IMR-90 (cell line): ENCODE measurements around the gene GDF10. TPM values are rescaled to one million over a fixed set of nuclear protein-coding genes. Genes with fewer than 3 reads are reported as not detected.

Source experiments
- ATAC-seq: fragments of 200-7000 bp; cut with Tn5 transposase; 2 replicates; pipeline ENCODE4 v1.9.1; 2020; ENCODE audit warnings: low read depth, mild to moderate bottlenecking, moderate library complexity
- Bru-seq: library from RNA; stranded (reverse); fragments of 400-500 nt; gene quantifications from one replicate; lab custom pipeline; 2021; lab: Mats Ljungman, UMichigan
- BruChase-seq, 2 experiments: library from RNA; stranded (reverse); fragments of 400-500 nt; gene quantifications; one replicate each; lab custom pipeline; 2021; lab: Mats Ljungman, UMichigan
- BruUV-seq: library from RNA; stranded (reverse); fragments of 400-500 nt; replicated peaks from 2 replicates; lab custom pipeline; 2021; lab: Mats Ljungman, UMichigan
- CTCF ChIA-PET: fragments of 300-600 bp; formaldehyde crosslinking; extraction: SDS; loops from one replicate; lab custom pipeline; 2021; ENCODE audit warnings: antibody characterized with exemption; lab: Yijun Ruan, JAX
- POLR2A ChIA-PET: fragments of 300-600 bp; sonication (Branson Sonifier 250); formaldehyde crosslinking; loops from one replicate; lab custom pipeline; 2022; ENCODE audit warnings: antibody characterized with exemption; ENCODE audit not compliant: unreplicated experiment; lab: Charles Lee
- DNase-seq: peaks from one replicate; pipeline ENCODE4 v3.0.0; 2013
- H2AFZ ChIP-seq: replicated peaks from 2 replicates; pipeline ENCODE3; 2013; ENCODE audit warnings: low read length, mild to moderate bottlenecking; ENCODE audit not compliant: poor library complexity
- H2AK5ac ChIP-seq: 2 replicates; pipeline ENCODE4 v1.6.1; 2013; ENCODE audit warnings: low read depth, low read length, inconsistent platforms
- H2AK9ac ChIP-seq: replicated peaks from 2 replicates; pipeline ENCODE3; 2013; ENCODE audit warnings: mild to moderate bottlenecking, low read depth, low read length, moderate library complexity; ENCODE audit not compliant: poor library complexity
- H2BK120ac ChIP-seq: 2 replicates; pipeline ENCODE4 v1.6.1; 2013; ENCODE audit warnings: low read depth, low read length, inconsistent platforms
- H2BK15ac ChIP-seq: 3 replicates; pipeline ENCODE4 v1.6.1; 2013; ENCODE audit warnings: low read depth, low read length, inconsistent platforms
- H2BK20ac ChIP-seq: 2 replicates; pipeline ENCODE4 v1.6.1; 2013; ENCODE audit warnings: low read depth, mild to moderate bottlenecking, inconsistent platforms, low read length, moderate library complexity
- H2BK5ac ChIP-seq: 2 replicates; pipeline ENCODE4 v1.6.1; 2013; ENCODE audit warnings: mild to moderate bottlenecking, low read depth, low read length, inconsistent platforms; ENCODE audit not compliant: poor library complexity, severe bottlenecking
- H3K14ac ChIP-seq: replicated peaks from 2 replicates; pipeline ENCODE4 v1.6.1; 2013; ENCODE audit warnings: low read depth, low read length, inconsistent platforms
- H3K18ac ChIP-seq: 2 replicates; pipeline ENCODE4 v1.6.1; 2013; ENCODE audit warnings: low read depth, low read length, control low read depth
- H3K23ac ChIP-seq: 2 replicates; pipeline ENCODE4 v1.6.1; 2013; ENCODE audit warnings: low read depth, low read length, inconsistent platforms
- H3K27ac ChIP-seq: 2 replicates; pipeline ENCODE4 v1.5.1; 2013; ENCODE audit warnings: mild to moderate bottlenecking, control low read depth, low read length; ENCODE audit not compliant: insufficient read depth
- H3K27me3 ChIP-seq: 2 replicates; pipeline ENCODE4 v1.6.1; 2013; ENCODE audit warnings: low read length; ENCODE audit not compliant: control insufficient read depth, insufficient read depth
- H3K36me3 ChIP-seq: 2 replicates; pipeline ENCODE4 v1.6.1; 2013; ENCODE audit warnings: low read length, mixed read lengths; ENCODE audit not compliant: control insufficient read depth, insufficient read depth
- H3K4ac ChIP-seq: 2 replicates; pipeline ENCODE4 v1.6.1; 2013; ENCODE audit warnings: low read depth, low read length, inconsistent platforms
- H3K4me1 ChIP-seq: 2 replicates; pipeline ENCODE4 v1.6.1; 2013; ENCODE audit warnings: low read length, mixed read lengths; ENCODE audit not compliant: control insufficient read depth, insufficient read depth
- H3K4me2 ChIP-seq: 2 replicates; pipeline ENCODE4 v1.6.1; 2013; ENCODE audit warnings: low read depth, mild to moderate bottlenecking, control low read depth, low read length, moderate library complexity
- H3K4me3 ChIP-seq: 2 replicates; pipeline ENCODE4 v1.5.1; 2013; ENCODE audit warnings: low read depth, mild to moderate bottlenecking, control low read depth, low read length, moderate library complexity; ENCODE audit not compliant: insufficient read depth
- H3K56ac ChIP-seq: 2 replicates; pipeline ENCODE4 v1.6.1; 2013; ENCODE audit warnings: low read length, inconsistent platforms; ENCODE audit not compliant: insufficient read depth; ENCODE audit errors: extremely low read depth
- H3K79me1 ChIP-seq, 2 experiments: 2 replicates each; pipeline ENCODE4 v1.6.1; 2013; ENCODE audit warnings: low read length in 2 of 2, inconsistent platforms in 1 of 2, low read depth in 1 of 2
- H3K9ac ChIP-seq: 2 replicates; pipeline ENCODE4 v1.6.1; 2013; ENCODE audit warnings: low read depth, low read length, control low read depth
- H3K9me1 ChIP-seq: 2 replicates; pipeline ENCODE4 v1.6.1; 2013; ENCODE audit warnings: low read length, inconsistent platforms; ENCODE audit not compliant: insufficient read depth
- H3K9me3 ChIP-seq: 2 replicates; pipeline ENCODE4 v1.6.1; 2013; ENCODE audit warnings: low read length; ENCODE audit not compliant: control insufficient read depth, insufficient read depth
- H4K20me1 ChIP-seq: 2 replicates; pipeline ENCODE4 v1.6.1; 2013; ENCODE audit warnings: low read length, inconsistent platforms; ENCODE audit not compliant: insufficient read depth
- H4K5ac ChIP-seq: 2 replicates; pipeline ENCODE4 v1.6.1; 2013; ENCODE audit warnings: mild to moderate bottlenecking, low read depth, low read length, control low read depth
- H4K8ac ChIP-seq, 2 experiments: 2 replicates each; pipeline ENCODE4 v1.6.1; 2013; ENCODE audit warnings: low read depth in 2 of 2, low read length in 2 of 2, control low read depth in 1 of 2, inconsistent platforms in 1 of 2
- H4K91ac ChIP-seq: 2 replicates; pipeline ENCODE4 v1.6.1; 2013; ENCODE audit warnings: low read depth, low read length, inconsistent platforms; ENCODE audit not compliant: insufficient read depth
- BHLHE40 ChIP-seq: fragments of 150-350 bp; IDR thresholded peaks from 2 replicates; pipeline ENCODE4 v1.6.1; 2016; ENCODE audit warnings: mild to moderate bottlenecking, low read depth, low read length
- CEBPB ChIP-seq: IDR thresholded peaks from 2 replicates; pipeline ENCODE4 v1.6.1; 2012; ENCODE audit warnings: low read depth, low read length, improper control_type of control experiment
- CHD1 ChIP-seq: IDR thresholded peaks from 2 replicates; pipeline ENCODE4 v1.6.1; 2012; ENCODE audit warnings: low read depth, low read length, improper control_type of control experiment
- ELK1 ChIP-seq: fragments of 150-350 bp; IDR thresholded peaks from 2 replicates; pipeline ENCODE4 v1.6.1; 2016; ENCODE audit warnings: low read depth, mild to moderate bottlenecking, low read length, moderate library complexity, borderline replicate concordance
- FOS ChIP-seq: fragments of 150-350 bp; IDR thresholded peaks from 2 replicates; pipeline ENCODE4 v1.6.1; 2016; ENCODE audit warnings: low read depth, low read length
- MAZ ChIP-seq: IDR thresholded peaks from 2 replicates; pipeline ENCODE4 v1.6.1; 2012; ENCODE audit warnings: low read depth, mild to moderate bottlenecking, low read length, improper control_type of control experiment, moderate library complexity, borderline replicate concordance
- MXI1 ChIP-seq: IDR thresholded peaks from 2 replicates; pipeline ENCODE4 v1.6.1; 2012; ENCODE audit warnings: low read depth, mild to moderate bottlenecking, low read length, moderate library complexity, borderline replicate concordance
- NFE2L2 ChIP-seq: fragments of 150-350 bp; IDR thresholded peaks from 2 replicates; pipeline ENCODE4 v1.6.1; 2016; ENCODE audit warnings: low read depth, mild to moderate bottlenecking, low read length
- POLR2A ChIP-seq: IDR thresholded peaks from 2 replicates; pipeline ENCODE4 v1.6.1; 2012; ENCODE audit warnings: mild to moderate bottlenecking, low read depth, low read length
- RAD21 ChIP-seq: IDR thresholded peaks from 2 replicates; pipeline ENCODE4 v1.6.1; 2012; ENCODE audit warnings: low read length, improper control_type of control experiment
- RFX5 ChIP-seq: IDR thresholded peaks from 2 replicates; pipeline ENCODE4 v1.8.0; 2012; ENCODE audit warnings: low read depth, mild to moderate bottlenecking, low read length, moderate library complexity
- SMC3 ChIP-seq: fragments of 150-350 bp; IDR thresholded peaks from 2 replicates; pipeline ENCODE4 v1.6.1; 2016; ENCODE audit warnings: low read depth, mild to moderate bottlenecking, antibody characterized with exemption, low read length, moderate library complexity
- USF2 ChIP-seq: fragments of 150-350 bp; IDR thresholded peaks from 2 replicates; pipeline ENCODE4 v1.6.1; 2017; ENCODE audit warnings: mild to moderate bottlenecking, antibody characterized with exemption, low read length, low read depth
- WGBS, 2 experiments: methylation state at CpG; one replicate each; pipeline versions ENCODE4 v1.1.5 to v1.1.7; 2013; ENCODE audit warnings: missing lambda C conversion rate in 2 of 2; ENCODE audit not compliant: insufficient read length in 1 of 2; ENCODE audit errors: extremely low coverage in 2 of 2; 5-methylcytosine and 5-hydroxymethylcytosine counted together
- dilution Hi-C: fragments of 300-500 bp; cut with HindIII; formaldehyde crosslinking; loops from one replicate; pipeline ENCODE4 v1.14.3; 2018; ENCODE audit warnings: low sequenced_read_pairs; ENCODE audit not compliant: unreplicated experiment
- in situ Hi-C: fragments of 300-500 bp; cut with MboI; formaldehyde crosslinking; loops from 3 replicates; pipeline ENCODE4 v1.14.3; 2019; ENCODE audit warnings: low sequenced_read_pairs, inconsistent platforms, mixed read lengths
- intact Hi-C: fragments of 100-400 bp; cut with micrococcal nuclease; formaldehyde crosslinking; loops from 2 replicates; pipeline ENCODE4 v1.10.0; 2022
- long read RNA-seq: library from polyadenylated mRNA; unstranded; transcript quantifications from one replicate; pipeline ENCODE4 v2.0.0, GENCODE V29; 2021; ENCODE audit not compliant: unreplicated experiment
- polyA plus RNA-seq, 3 experiments: library from polyadenylated mRNA; depleted of rRNA; stranded (reverse); fragments of >200 nt; gene quantifications; 2 replicates each; pipeline ENCODE4 v1.2.3, GENCODE V29; 2012; ENCODE audit warnings: low replicate concordance in 1 of 3
- total RNA-seq: library from RNA; depleted of rRNA; stranded (reverse); fragments of >200 nt; gene quantifications from 2 replicates; pipeline ENCODE4 v1.2.3, GENCODE V29; 2012; rRNA removed

GDF10 gene, protein sequence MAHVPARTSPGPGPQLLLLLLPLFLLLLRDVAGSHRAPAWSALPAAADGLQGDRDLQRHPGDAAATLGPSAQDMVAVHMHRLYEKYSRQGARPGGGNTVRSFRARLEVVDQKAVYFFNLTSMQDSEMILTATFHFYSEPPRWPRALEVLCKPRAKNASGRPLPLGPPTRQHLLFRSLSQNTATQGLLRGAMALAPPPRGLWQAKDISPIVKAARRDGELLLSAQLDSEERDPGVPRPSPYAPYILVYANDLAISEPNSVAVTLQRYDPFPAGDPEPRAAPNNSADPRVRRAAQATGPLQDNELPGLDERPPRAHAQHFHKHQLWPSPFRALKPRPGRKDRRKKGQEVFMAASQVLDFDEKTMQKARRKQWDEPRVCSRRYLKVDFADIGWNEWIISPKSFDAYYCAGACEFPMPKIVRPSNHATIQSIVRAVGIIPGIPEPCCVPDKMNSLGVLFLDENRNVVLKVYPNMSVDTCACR
- not detected in 2 replicates for total RNA-seq
- polyA plus RNA-seq (2012; rRNA removed): 0.26 and 0.34 TPM in 2 replicates
- polyA plus RNA-seq (2012; cell fraction: cytosol; rRNA removed): 0.10 and 0.12 TPM in 2 replicates
- 0.16 TPM in 1 of 2 replicates, not detected in the other for polyA plus RNA-seq (2012; cell fraction: nucleus; rRNA removed; ENCODE audit: low replicate concordance)
- percentile 6 among the genes with signal in this experiment for Bru-seq, nascent RNA
- percentile 22 among the genes with signal in this experiment for BruChase-seq, experiment 1, labeled RNA remaining after a 6-hour chase
- BruChase-seq, experiment 2, labeled RNA remaining after a 2-hour chase: percentile 10 among the genes with signal in this experiment
- long read RNA-seq, partial matches to known transcripts: 4 of 7 reads
- long read RNA-seq, other reads (novel, unspliced or antisense): 1 of 7 reads

- Histone ChIP-seq H3K4me2 (peak within 1 kb of the TSS; percentile 55; the same call in 1 of the 2 replicates), H3K36me3 (no peaks in the 10 kb centered on the region), H2BK5ac (no peak within 1 kb of the TSS), H3K4me1 (no peaks in the 10 kb centered on the region; the same call in 1 of the 2 replicates), H2AK9ac (no peak within 1 kb of the TSS), H3K23ac (no peak within 1 kb of the TSS), H3K56ac (no peak within 1 kb of the TSS), H3K18ac (no peak within 1 kb of the TSS), H3K79me1 (no peaks in the 10 kb centered on the region), H4K8ac (no peak within 1 kb of the TSS), H4K20me1 (no peaks in the 10 kb centered on the region), H3K27ac (no peak within 1 kb of the TSS), H3K9ac (no peak within 1 kb of the TSS), H3K4ac (no peak within 1 kb of the TSS), H4K5ac (no peak within 1 kb of the TSS), H2BK20ac (no peak within 1 kb of the TSS), H3K9me1 (no peaks in the 10 kb centered on the region; the same call in 1 of the 2 replicates), H2AK5ac (no peak within 1 kb of the TSS), H3K14ac (no peak within 1 kb of the TSS), H4K91ac (no peak within 1 kb of the TSS), H2AFZ (peak within 1 kb of the TSS; percentile 46), H2BK120ac (no peak within 1 kb of the TSS), H3K9me3 (no peaks in the 10 kb centered on the region), H3K27me3 (peaks cover 86% of the 10 kb centered on the region), H3K4me3 (peak within 1 kb of the TSS; percentile 25; the same call in 1 of the 2 replicates), H2BK15ac (no peak within 1 kb of the TSS)
- POLR2A ChIA-PET: no interaction called here
- dilution Hi-C loops: no loop called here
- WGBS, 2 experiments: 1% methylated on average over 18 of the region's 64 CpGs; no CpG with 5 or more reads in 1 of the 2 experiments
- CTCF ChIA-PET: interaction anchor here (0.8 kb wide), 1 partner anchor 12 kb away, joined by 3 read pairs; no protein-coding TSS in a partner anchor
- DNase-seq: no peak
- intact Hi-C loops: no loop called here
- in situ Hi-C loops: loop anchor here (10.0 kb wide), 1 partner anchor 275 kb away; no protein-coding TSS in a partner anchor
- peak; percentile 59 for ATAC-seq
- no TSS peak for BruUV-seq
- TF ChIP-seq MAZ (no peak), CEBPB (no peak), RAD21 (no peak), MXI1 (no peak), FOS (no peak), SMC3 (no peak), USF2 (no peak), RFX5 (no peak), CHD1 (no peak), POLR2A (no peak), NFE2L2 (no peak), ELK1 (no peak), BHLHE40 (no peak)
Observed at GRCh38 chr10:47299611-47300428, at the start of gene GDF10. TSS of gene GDF10 (plus strand) at chr10:47300197. CDS start at chr10:47300652, 455 bp downstream.
